Keratinocyte (primary cell): ENCODE results near the gene PCGF5.

Experiments
- EZH2 ChIP-seq: IDR thresholded peaks from one replicate; pipeline ENCODE4 v1.6.1; 2012; ENCODE audit warnings: inconsistent platforms, mild to moderate bottlenecking, low read length, moderate library complexity
- TF ChIP-seq, protein P1 (sequence below), 3 experiments: IDR thresholded peaks in 1 of 3; conservative IDR thresholded peaks in 1 of 3; optimal IDR thresholded peaks in 1 of 3; 2 replicates in 2 of 3; 3 replicates in 1 of 3; pipeline versions ENCODE3 to v1.5.1; 2011; ENCODE audit warnings: low read length in 3 of 3, mild to moderate bottlenecking in 3 of 3, moderate library complexity in 2 of 3, control low read depth in 1 of 3, inconsistent platforms in 1 of 3; ENCODE audit not compliant: insufficient read depth in 2 of 3; ENCODE audit errors: extremely low read depth in 1 of 3

- TF ChIP-seq, protein P1, sequence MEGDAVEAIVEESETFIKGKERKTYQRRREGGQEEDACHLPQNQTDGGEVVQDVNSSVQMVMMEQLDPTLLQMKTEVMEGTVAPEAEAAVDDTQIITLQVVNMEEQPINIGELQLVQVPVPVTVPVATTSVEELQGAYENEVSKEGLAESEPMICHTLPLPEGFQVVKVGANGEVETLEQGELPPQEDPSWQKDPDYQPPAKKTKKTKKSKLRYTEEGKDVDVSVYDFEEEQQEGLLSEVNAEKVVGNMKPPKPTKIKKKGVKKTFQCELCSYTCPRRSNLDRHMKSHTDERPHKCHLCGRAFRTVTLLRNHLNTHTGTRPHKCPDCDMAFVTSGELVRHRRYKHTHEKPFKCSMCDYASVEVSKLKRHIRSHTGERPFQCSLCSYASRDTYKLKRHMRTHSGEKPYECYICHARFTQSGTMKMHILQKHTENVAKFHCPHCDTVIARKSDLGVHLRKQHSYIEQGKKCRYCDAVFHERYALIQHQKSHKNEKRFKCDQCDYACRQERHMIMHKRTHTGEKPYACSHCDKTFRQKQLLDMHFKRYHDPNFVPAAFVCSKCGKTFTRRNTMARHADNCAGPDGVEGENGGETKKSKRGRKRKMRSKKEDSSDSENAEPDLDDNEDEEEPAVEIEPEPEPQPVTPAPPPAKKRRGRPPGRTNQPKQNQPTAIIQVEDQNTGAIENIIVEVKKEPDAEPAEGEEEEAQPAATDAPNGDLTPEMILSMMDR (optimal IDR thresholded peaks at IDR 0.05 in 1 of 3, IDR thresholded peaks at IDR 0.05 in 1 of 3, conservative IDR thresholded peaks at IDR 0.05 in 1 of 3; ENCODE audit: extremely low read depth in 1 of 3, insufficient read depth in 2 of 3, low read length in 3 of 3) = no peak
- no peak for TF ChIP-seq EZH2
Measured at GRCh38 chr10:91219371-91220193, 881 bp upstream of the PCGF5 start.
